NCI-H2081 (cell line): ENCODE data around the gene APLP2.

Experiments used
- DNase-seq, 2 experiments: peaks; one replicate each; lab custom pipeline; 2025; lab: John Stamatoyannopoulos, UW

Gene APLP2

GRCh38 chr11:130118165-130118564, 48.5 kb downstream of the APLP2 start:
- no peak for DNase-seq

- no peak for DNase-seq
These were observed 49.1 kb downstream of the APLP2 start for GRCh38 chr11:130118636-130119387.

- no peak for DNase-seq
These were observed 50.4 kb downstream of the APLP2 start for GRCh38 chr11:130120045-130120444.

- DNase-seq: no peak
These were observed 51.8 kb downstream of the APLP2 start for GRCh38 chr11:130121445-130121978.

- no peak for DNase-seq
These were observed 52.5 kb downstream of the APLP2 start for GRCh38 chr11:130122141-130122575.

GRCh38 chr11:130123414-130124040, 53.8 kb downstream of the APLP2 start:
- no peak for DNase-seq

GRCh38 chr11:130124096-130124495, 54.4 kb downstream of the APLP2 start:
- DNase-seq: no peak

- DNase-seq: no peak
These were observed 55.9 kb downstream of the APLP2 start for GRCh38 chr11:130125638-130126037.

- DNase-seq: no peak
These were observed 56.8 kb downstream of the APLP2 start for GRCh38 chr11:130126516-130126915.

GRCh38 chr11:130127509-130127908, 57.8 kb downstream of the APLP2 start:
- DNase-seq: no peak

- no peak for DNase-seq
These were observed 58.9 kb downstream of the APLP2 start for GRCh38 chr11:130128626-130129025.

GRCh38 chr11:130129922-130130321, 60.2 kb downstream of the APLP2 start:
- no peak for DNase-seq

- peak; percentile 63 to 79 for DNase-seq
These were observed 62.5 kb downstream of the APLP2 start for GRCh38 chr11:130131961-130132850.

GRCh38 chr11:130133716-130134115, 64.0 kb downstream of the APLP2 start:
- no peak for DNase-seq

GRCh38 chr11:130136107-130136506, 66.4 kb downstream of the APLP2 start:
- no peak for DNase-seq

- no peak for DNase-seq
These were observed 68.3 kb downstream of the APLP2 start for GRCh38 chr11:130137999-130138398.

GRCh38 chr11:130139401-130139800, 69.7 kb downstream of the APLP2 start:
- no peak for DNase-seq

- no peak for DNase-seq
These were observed 72.1 kb downstream of the APLP2 start for GRCh38 chr11:130141561-130142341.

- no peak for DNase-seq
These were observed 74.4 kb downstream of the APLP2 start for GRCh38 chr11:130144141-130144540.

- peak in 1 of 2 experiments; percentile 20 for DNase-seq
These were observed 75.2 kb downstream of the APLP2 start for GRCh38 chr11:130144861-130145281.

GRCh38 chr11:130145311-130145812, 75.7 kb downstream of the APLP2 start:
- no peak for DNase-seq
